GM19043 (cell line): ENCODE measurements around the gene CTDSP2.
"Not testable (repeated sequence)": the region's sequence is repeated elsewhere in the genome, so short reads cannot be mapped to it uniquely, and the experiment has no call there.

Experiments used
- ATAC-seq: cut with Tn5 transposase; IDR thresholded peaks from one replicate; pipeline ENCODE4 v1.9.1; 2021; ENCODE audit warnings: low read depth; ENCODE audit not compliant: unreplicated experiment

Gene CTDSP2

GRCh38 chr12:57836442-57837375 is 9.8 kb downstream of the CTDSP2 start:
- ATAC-seq = peak; percentile 50

GRCh38 chr12:57835366-57836288 is 10.9 kb downstream of the CTDSP2 start:
- ATAC-seq = no peak

GRCh38 chr12:57834086-57834876 is 12.2 kb downstream of the CTDSP2 start:
- ATAC-seq = no peak

- ATAC-seq = no peak
These were observed 12.9 kb downstream of the CTDSP2 start for GRCh38 chr12:57833672-57834071.

GRCh38 chr12:57832966-57833365 is 13.6 kb downstream of the CTDSP2 start:
- ATAC-seq = no peak

GRCh38 chr12:57830393-57830792 is 16.1 kb downstream of the CTDSP2 start:
- ATAC-seq = no peak

GRCh38 chr12:57829025-57829777 is 17.3 kb downstream of the CTDSP2 start:
- ATAC-seq = no peak

GRCh38 chr12:57826966-57827365 is 19.6 kb downstream of the CTDSP2 start:
- ATAC-seq = no peak

- no peak for ATAC-seq
These were observed 20.1 kb downstream of the CTDSP2 start for GRCh38 chr12:57826400-57826799.

- ATAC-seq = no peak
These were observed 21.1 kb downstream of the CTDSP2 start for GRCh38 chr12:57825451-57825850.

- no peak for ATAC-seq
These were observed 22.5 kb downstream of the CTDSP2 start for GRCh38 chr12:57823908-57824640.

- ATAC-seq = no peak
These were observed 23.2 kb downstream of the CTDSP2 start for GRCh38 chr12:57823131-57823907.

GRCh38 chr12:57822392-57823130 is 24.0 kb downstream of the CTDSP2 start:
- ATAC-seq = no peak

- ATAC-seq = no peak
These were observed 24.9 kb downstream of the CTDSP2 start for GRCh38 chr12:57821474-57822214.

GRCh38 chr12:57821015-57821414 is 25.5 kb downstream of the CTDSP2 start:
- not testable (repeated sequence) for ATAC-seq

- ATAC-seq = not testable (repeated sequence)
These were observed 26.4 kb downstream of the CTDSP2 start for GRCh38 chr12:57820119-57820518.

- ATAC-seq = not testable (repeated sequence)
These were observed 28.6 kb downstream of the CTDSP2 start for GRCh38 chr12:57817990-57818331.
